ENCODE results near the gene RBM33. TPM values are rescaled to one million over a fixed set of nuclear protein-coding genes. Genes with fewer than 3 reads are reported as not detected.
"Not testable (repeated sequence)": the region's sequence is repeated elsewhere in the genome, so short reads cannot be mapped to it uniquely, and the experiment has no call there.

The RBM33 gene
- polyA plus RNA-seq, 12 donors: 20.3 to 57.3 (median 26.6) TPM; not detected in 1

- DNase-seq: no peak
These were observed 16.3 kb downstream of the RBM33 start for GRCh38 chr7:155660758-155661093.

- DNase-seq: no peak
These were observed 18.0 kb downstream of the RBM33 start for GRCh38 chr7:155662343-155663043.

- no peak for DNase-seq
These were observed 19.5 kb downstream of the RBM33 start for GRCh38 chr7:155663937-155664336.

GRCh38 chr7:155665079-155665956 is 20.9 kb downstream of the RBM33 start:
- DNase-seq: no peak

- DNase-seq: no peak
These were observed 21.5 kb downstream of the RBM33 start for GRCh38 chr7:155665957-155666287.

GRCh38 chr7:155667241-155667829 is 22.9 kb downstream of the RBM33 start:
- no peak for DNase-seq

- peak; percentile 43 for DNase-seq
These were observed 25.4 kb downstream of the RBM33 start for GRCh38 chr7:155669717-155670505.

GRCh38 chr7:155670521-155670920 is 26.1 kb downstream of the RBM33 start:
- no peak for DNase-seq

- no peak for DNase-seq
These were observed 30.1 kb downstream of the RBM33 start for GRCh38 chr7:155674556-155674955.

GRCh38 chr7:155676052-155676451 is 31.6 kb downstream of the RBM33 start:
- no peak for DNase-seq

GRCh38 chr7:155677688-155678087 is 33.2 kb downstream of the RBM33 start:
- no peak for DNase-seq

- DNase-seq: no peak
These were observed 35.7 kb downstream of the RBM33 start for GRCh38 chr7:155680124-155680523.

- DNase-seq: no peak
These were observed 36.4 kb downstream of the RBM33 start for GRCh38 chr7:155680864-155681263.

GRCh38 chr7:155681663-155682062 is 37.2 kb downstream of the RBM33 start:
- no peak for DNase-seq

- DNase-seq: no peak
These were observed 38.0 kb downstream of the RBM33 start for GRCh38 chr7:155682484-155682883.

- no peak for DNase-seq
These were observed 38.6 kb downstream of the RBM33 start for GRCh38 chr7:155683098-155683497.

GRCh38 chr7:155683714-155684113 is 39.3 kb downstream of the RBM33 start:
- DNase-seq: no peak

GRCh38 chr7:155684543-155684942 is 40.1 kb downstream of the RBM33 start:
- no peak for DNase-seq

GRCh38 chr7:155685070-155685790 is 40.8 kb downstream of the RBM33 start:
- DNase-seq: no peak

- no peak for DNase-seq
These were observed 41.3 kb downstream of the RBM33 start for GRCh38 chr7:155685791-155686160.

- DNase-seq: not testable (repeated sequence)
These were observed 42.3 kb downstream of the RBM33 start for GRCh38 chr7:155686620-155687324.
